Measurements from ENCODE around the gene PRM3. TPM values are rescaled to one million over a fixed set of nuclear protein-coding genes. Genes with fewer than 3 reads are reported as not detected.

PRM3 gene
- total RNA-seq, 4 donors from 2014 or later, result not detected

DNA sequence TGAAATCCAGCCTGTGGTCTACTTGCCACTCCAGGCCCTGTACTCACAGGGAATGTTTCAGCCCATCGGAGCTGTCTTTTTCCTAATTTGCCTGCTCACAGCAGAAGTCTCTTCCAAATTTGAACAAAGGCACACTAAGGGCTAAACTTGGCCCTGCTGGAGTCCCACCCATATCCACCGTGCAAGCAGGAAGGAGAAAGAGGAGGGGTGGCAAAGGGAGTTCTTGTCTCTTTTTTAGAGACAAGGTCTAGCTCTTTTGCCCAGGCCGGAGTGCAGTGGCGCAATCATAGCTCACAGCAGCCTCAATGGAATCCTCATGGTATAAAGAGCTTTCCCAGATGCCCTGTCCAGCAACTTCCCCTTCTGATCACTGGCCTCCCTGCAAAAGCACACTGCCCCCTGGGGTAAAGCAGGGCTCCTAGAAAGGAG is 10.4 kb upstream of the PRM3 start:
- no peaks in the 10 kb centered on the region for H3K9me3 ChIP-seq
- ATAC-seq, result no peak
- H3K36me3 ChIP-seq, result no peaks in the 10 kb centered on the region
- no peak overlapping the region for H3K4me3 ChIP-seq
- H3K4me1 ChIP-seq, result peaks cover 0 to 4% (median 0%) of the 10 kb centered on the region in 3 donors
- TF ChIP-seq POLR2AphosphoS5 (IDR thresholded peaks at IDR 0.05), result no peak
- no peak for TF ChIP-seq EP300 (IDR thresholded peaks at IDR 0.05)
- TF ChIP-seq POLR2A (IDR thresholded peaks at IDR 0.05), result no peak
- TF ChIP-seq, protein P1, sequence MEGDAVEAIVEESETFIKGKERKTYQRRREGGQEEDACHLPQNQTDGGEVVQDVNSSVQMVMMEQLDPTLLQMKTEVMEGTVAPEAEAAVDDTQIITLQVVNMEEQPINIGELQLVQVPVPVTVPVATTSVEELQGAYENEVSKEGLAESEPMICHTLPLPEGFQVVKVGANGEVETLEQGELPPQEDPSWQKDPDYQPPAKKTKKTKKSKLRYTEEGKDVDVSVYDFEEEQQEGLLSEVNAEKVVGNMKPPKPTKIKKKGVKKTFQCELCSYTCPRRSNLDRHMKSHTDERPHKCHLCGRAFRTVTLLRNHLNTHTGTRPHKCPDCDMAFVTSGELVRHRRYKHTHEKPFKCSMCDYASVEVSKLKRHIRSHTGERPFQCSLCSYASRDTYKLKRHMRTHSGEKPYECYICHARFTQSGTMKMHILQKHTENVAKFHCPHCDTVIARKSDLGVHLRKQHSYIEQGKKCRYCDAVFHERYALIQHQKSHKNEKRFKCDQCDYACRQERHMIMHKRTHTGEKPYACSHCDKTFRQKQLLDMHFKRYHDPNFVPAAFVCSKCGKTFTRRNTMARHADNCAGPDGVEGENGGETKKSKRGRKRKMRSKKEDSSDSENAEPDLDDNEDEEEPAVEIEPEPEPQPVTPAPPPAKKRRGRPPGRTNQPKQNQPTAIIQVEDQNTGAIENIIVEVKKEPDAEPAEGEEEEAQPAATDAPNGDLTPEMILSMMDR (IDR thresholded peaks at IDR 0.05), result no peak
- no peaks in the 10 kb centered on the region for H3K27me3 ChIP-seq
- 20 to 38% methylated on average over 2 to 4 of the region's 4 CpGs for WGBS, 2 donors (ENCODE audit: low coverage in 1 of 2)
- no peak overlapping the region for H3K27ac ChIP-seq

DNA sequence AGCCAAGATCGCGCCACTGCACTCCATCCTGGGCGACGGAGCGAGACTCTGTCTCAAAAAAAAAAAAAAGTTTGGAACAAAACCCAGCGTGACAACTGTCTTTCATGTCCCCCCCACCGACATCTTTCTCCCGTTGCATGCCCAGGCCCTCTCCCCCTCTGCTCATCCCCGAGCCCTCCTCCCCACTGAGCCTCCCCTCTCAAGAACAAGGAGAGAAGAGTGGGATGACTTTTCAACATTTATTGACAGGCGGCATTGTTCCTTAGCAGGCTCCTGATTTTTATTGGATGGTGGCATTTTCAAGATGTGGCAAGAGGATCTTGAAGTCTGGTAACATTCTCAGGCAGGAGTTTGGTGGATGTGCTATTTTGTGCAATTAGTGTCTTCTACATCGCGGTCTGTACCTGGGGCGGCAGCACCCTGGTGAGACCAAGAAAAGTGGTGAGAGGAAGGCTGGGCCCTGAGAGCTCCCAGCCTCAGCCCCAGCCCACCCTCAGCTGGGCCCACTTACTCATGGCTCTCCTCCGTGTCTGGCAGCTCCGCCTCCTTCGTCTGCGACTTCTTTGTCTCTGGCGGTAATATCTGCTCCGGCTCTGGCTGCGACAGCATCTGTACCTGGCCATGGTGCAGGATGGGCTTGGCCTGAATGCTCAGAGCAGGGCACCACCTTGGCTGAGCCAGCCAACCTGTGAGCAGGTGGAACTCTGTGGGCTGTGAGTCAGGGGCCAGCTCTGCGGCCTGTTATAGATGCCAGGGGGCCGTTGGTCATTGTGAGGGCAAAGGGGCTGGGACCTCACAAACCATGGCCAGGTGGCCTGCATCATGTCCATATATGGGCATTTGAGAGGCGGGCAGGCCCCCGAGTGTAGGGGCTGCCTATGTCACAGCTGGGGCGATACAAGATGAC is 7.4 kb upstream of the PRM3 start, which contains the start of gene PRM1:
TSS of gene PRM1 (minus strand) at position 715 of the 907 bp plus-strand sequence. CDS start at position 623, 92 bp downstream.
- Histone ChIP-seq H3K27ac (no peak within 1 kb of the TSS), H3K4me1 (peaks cover 0 to 4% (median 0%) of the 10 kb centered on the region in 3 donors), H3K36me3 (no peaks in the 10 kb centered on the region), H3K27me3 (no peaks in the 10 kb centered on the region), H3K4me3 (no peak within 1 kb of the TSS), H3K9me3 (peaks cover 0 to 3% (median 0%) of the 10 kb centered on the region in 3 donors)
- ATAC-seq, result no peak
- 79 to 87% methylated on average over 3 to 15 of the region's 25 CpGs for WGBS, 2 donors (ENCODE audit: low coverage in 1 of 2)
- TF ChIP-seq, protein P1 (IDR thresholded peaks at IDR 0.05), result no peak
- no peak for TF ChIP-seq EP300 (IDR thresholded peaks at IDR 0.05)
- TF ChIP-seq POLR2A (IDR thresholded peaks at IDR 0.05), result no peak
- no peak for TF ChIP-seq POLR2AphosphoS5 (IDR thresholded peaks at IDR 0.05)

DNA sequence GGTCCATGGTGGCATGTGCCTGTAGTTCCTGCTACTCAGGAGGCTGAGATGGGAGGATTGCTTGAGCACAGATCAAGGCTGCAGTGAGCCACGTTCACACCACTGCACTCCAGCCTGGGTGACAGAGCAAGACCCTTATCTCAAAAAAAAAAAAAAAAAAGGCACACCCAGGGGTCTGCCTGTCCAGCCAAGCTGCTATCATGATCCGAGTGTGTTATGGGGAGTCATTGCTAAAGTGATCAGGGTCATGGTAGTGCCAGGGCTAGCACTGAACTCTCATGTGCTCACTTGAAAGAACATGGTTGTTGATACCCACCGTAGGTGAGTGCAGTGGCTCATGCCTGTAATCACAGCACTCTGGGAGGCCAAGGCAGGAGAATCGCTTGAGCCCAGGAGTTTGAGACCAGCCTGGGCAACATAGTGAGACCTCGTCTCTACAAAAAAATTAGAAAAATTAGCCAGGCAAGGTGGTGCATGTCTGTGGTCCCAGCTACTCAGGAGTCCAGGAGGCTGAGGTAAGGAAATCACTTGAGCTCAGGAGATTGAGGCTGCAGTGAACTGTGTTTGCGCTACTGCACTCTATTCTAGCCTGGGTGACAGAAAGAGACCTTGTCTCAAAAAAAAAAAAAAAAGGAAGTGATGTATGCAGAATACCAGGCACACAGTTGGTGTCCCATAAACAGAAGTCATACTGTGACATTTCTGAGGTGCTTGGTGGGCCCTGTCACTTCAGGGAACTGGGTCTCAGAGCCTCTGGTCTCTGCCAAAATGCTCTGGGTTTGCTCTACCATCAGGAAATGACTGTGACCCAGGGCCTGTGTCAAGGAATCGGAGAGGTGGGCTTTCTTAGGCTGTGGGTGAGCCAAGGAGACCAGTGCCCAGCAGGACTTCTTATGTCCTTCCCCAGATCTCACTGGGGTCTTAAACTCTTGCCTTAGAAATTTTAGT is 5.5 kb upstream of the PRM3 start:
- WGBS, 2 donors (ENCODE audit: low coverage in 1 of 2), result 89 to 90% methylated on average over 2 to 5 of the region's 7 CpGs
- no peak overlapping the region for H3K4me3 ChIP-seq
- TF ChIP-seq, protein P1 (IDR thresholded peaks at IDR 0.05), result no peak
- TF ChIP-seq POLR2AphosphoS5 (IDR thresholded peaks at IDR 0.05), result no peak

DNA sequence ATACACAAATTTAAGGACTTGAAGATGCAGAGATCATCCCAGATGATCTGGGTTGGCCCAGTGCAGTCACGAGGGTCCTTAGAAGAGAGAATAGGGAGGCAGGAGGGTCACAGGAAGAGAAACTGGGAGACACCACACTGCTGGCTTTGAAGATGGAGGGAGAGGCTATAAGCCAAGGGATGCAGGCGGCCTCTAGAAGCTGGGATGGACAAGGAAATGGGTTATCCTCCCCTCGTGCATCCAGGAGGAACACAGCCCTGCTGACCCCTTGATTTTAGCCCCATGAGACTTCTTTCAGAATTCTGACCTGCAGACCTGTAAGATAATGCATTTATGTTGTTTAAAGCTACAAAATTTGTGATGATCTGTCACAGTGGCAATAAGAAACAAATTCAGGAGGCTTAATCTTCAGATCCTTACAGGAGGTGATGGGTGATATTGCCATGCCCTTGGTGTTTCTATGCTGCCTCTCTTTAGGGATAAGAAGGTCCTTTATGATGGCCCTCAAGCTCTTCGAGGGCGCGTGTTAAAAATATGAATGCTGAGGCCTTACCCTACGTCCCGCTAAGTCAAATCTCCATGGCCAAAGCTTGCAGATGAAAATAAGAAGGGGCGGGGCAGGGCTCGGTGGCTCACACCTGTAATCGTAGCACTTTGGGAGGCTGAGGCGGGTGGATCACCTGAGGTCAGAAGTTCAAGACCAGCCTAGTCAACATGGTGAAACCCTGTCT is 4.3 kb upstream of the PRM3 start:
- no peak for TF ChIP-seq EP300 (IDR thresholded peaks at IDR 0.05)
- TF ChIP-seq POLR2AphosphoS5 (IDR thresholded peaks at IDR 0.05), result no peak
- TF ChIP-seq, protein P1 (IDR thresholded peaks at IDR 0.05), result no peak
- TF ChIP-seq POLR2A (IDR thresholded peaks at IDR 0.05), result no peak

More for the DNA sequence above, 5.5 kb upstream of the PRM3 start:
- no peak for ATAC-seq
- Histone ChIP-seq H3K27me3 (no peaks in the 10 kb centered on the region), H3K36me3 (no peaks in the 10 kb centered on the region), H3K27ac (no peak overlapping the region), H3K9me3 (peaks cover 0 to 3% (median 0%) of the 10 kb centered on the region in 3 donors), H3K4me1 (peaks cover 0 to 4% (median 0%) of the 10 kb centered on the region in 3 donors)

More for the DNA sequence above, 4.3 kb upstream of the PRM3 start:
- peaks cover 0 to 3% (median 0%) of the 10 kb centered on the region in 3 donors for H3K9me3 ChIP-seq
- no peak for ATAC-seq
- no peaks in the 10 kb centered on the region for H3K36me3 ChIP-seq
- 88 to 90% methylated on average over 10 to 11 of the region's 12 CpGs for WGBS, 2 donors (ENCODE audit: low coverage in 1 of 2)
- H3K4me1 ChIP-seq, result no peaks in the 10 kb centered on the region
- no peak overlapping the region for H3K4me3 ChIP-seq
- H3K27ac ChIP-seq, result no peak overlapping the region
- H3K27me3 ChIP-seq, result no peaks in the 10 kb centered on the region

Data from gastroesophageal sphincter (tissue), 4 donors.